Measurements from ENCODE around the gene SCN4A.

SCN4A gene

DNA sequence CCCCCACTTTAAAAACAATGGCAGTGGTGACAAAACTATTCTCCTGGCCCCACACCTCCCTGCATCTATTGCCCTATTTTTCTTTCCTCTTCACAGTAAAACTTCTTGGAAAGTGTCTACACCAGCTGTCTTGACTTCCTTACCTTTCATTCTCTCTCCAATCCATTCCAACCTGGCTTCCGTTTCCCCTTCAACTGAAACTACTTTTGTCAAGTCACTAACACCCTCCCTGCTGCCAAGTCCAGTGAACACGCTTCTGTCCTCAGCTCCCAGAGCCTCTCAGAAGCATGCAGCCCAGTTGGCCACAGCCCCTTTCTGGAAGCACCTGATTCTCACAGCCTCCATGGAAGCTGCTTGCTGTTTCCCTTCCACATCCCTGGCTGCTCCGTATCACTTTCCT, 4.0 kb upstream of the SCN4A start:
- H3K4me3 ChIP-seq (ENCODE audit: low read depth, low read length), result no peak overlapping the region
- no peak for TF ChIP-seq CTCF (IDR thresholded peaks at IDR 0.05; ENCODE audit: low read depth, low read length)

- no peak for TF ChIP-seq CTCF (IDR thresholded peaks at IDR 0.05; ENCODE audit: low read depth, low read length)
- H3K4me3 ChIP-seq (ENCODE audit: low read depth, low read length), result no peak overlapping the region
Measured at GRCh38 chr17:63975541-63976092, 2.9 kb upstream of the SCN4A start.

DNA sequence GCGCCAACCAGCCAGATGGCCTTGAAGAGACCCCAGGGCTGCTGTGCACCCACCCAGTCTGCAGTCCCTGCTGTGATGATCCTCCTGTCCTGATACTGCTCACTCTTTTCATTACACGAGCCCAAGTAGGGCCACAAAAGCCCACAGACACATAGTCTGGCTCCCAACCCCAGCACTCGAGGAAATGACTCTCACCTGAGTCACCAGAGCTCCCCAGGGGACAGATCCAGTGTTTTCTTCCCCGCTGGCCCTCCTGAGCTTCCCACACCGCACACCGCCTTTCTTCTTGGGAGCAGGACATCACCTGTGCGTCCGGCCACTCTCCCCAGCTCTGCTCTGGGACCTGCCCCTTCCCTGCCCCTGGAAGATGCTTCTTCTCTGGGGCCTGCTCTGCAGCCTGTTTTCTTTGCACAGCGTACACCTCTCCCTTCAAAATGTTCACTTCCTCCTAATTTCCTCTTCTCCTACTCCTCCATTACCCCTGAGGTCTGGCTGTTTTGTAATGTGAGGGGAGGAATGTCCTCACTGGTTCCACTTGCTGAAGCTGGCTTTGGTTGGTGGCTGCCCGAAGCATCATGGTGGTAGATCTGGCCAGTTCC, 2.0 kb upstream of the SCN4A start:
- no peak for TF ChIP-seq CTCF (IDR thresholded peaks at IDR 0.05; ENCODE audit: low read depth, low read length)
- H3K4me3 ChIP-seq (ENCODE audit: low read depth, low read length), result no peak overlapping the region

GRCh38 chr17:63973930-63974593, 1.3 kb upstream of the SCN4A start:
- TF ChIP-seq CTCF (IDR thresholded peaks at IDR 0.05; ENCODE audit: low read depth, low read length), result no peak
- H3K4me3 ChIP-seq (ENCODE audit: low read depth, low read length), result no peak overlapping the region

GRCh38 chr17:63973247-63973646, 529 bp upstream of the SCN4A start:
- H3K4me3 ChIP-seq (ENCODE audit: low read depth, low read length), result no peak overlapping the region
- TF ChIP-seq CTCF (IDR thresholded peaks at IDR 0.05; ENCODE audit: low read depth, low read length), result no peak

DNA sequence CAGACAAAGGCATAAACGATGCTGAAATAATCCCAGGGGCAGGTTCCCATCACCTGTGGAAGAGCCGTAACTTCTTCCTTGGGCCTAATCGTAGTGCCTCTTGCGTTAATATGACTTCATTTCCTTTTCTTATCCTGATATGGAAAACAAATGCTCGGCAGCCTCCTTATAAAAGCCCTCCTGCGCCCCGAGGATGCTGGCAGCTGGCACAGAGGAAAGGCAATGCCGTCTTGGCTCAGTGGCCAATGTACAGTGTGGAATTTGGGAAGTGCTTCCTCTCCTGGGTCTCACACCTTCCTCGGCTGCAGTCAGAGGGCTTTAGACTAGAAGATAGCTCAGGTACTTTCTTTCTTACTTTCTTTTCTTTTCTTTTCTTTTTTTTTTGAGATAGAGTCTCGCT, 3.4 kb downstream of the SCN4A start:
- H3K4me3 ChIP-seq (ENCODE audit: low read depth, low read length), result no peak overlapping the region

More for the DNA sequence above, 3.4 kb downstream of the SCN4A start:
- TF ChIP-seq CTCF (IDR thresholded peaks at IDR 0.05; ENCODE audit: low read depth, low read length), result no peak
